IPS-20b (cell line): ENCODE data around the gene ZNF431.
A peak's percentile ranks its signal among the peaks of the same experiment; 100 is the strongest.
"Not testable (repeated sequence)": the region's sequence is repeated elsewhere in the genome, so short reads cannot be mapped to it uniquely, and the experiment has no call there.

Experiments
- H3K27ac ChIP-seq: one replicate; pipeline ENCODE4 v1.5.1; 2013; ENCODE audit warnings: low read length
- H3K27me3 ChIP-seq: 2 replicates; pipeline ENCODE4 v1.6.1; 2013; ENCODE audit warnings: mild to moderate bottlenecking, low read length, inconsistent platforms; ENCODE audit not compliant: insufficient read depth
- H3K36me3 ChIP-seq: 2 replicates; pipeline ENCODE4 v1.6.1; 2013; ENCODE audit warnings: low read depth, mild to moderate bottlenecking, inconsistent platforms, low read length, moderate library complexity; ENCODE audit not compliant: insufficient read depth
- H3K4me1 ChIP-seq: 2 replicates; pipeline ENCODE4 v1.6.1; 2013; ENCODE audit warnings: mild to moderate bottlenecking, control low read depth, inconsistent platforms, low read length, moderate library complexity; ENCODE audit not compliant: insufficient read depth
- H3K4me3 ChIP-seq: 2 replicates; pipeline ENCODE4 v1.5.1; 2013; ENCODE audit warnings: mild to moderate bottlenecking, low read length, inconsistent platforms
- H3K9ac ChIP-seq: 2 replicates; pipeline ENCODE4 v1.6.1; 2013; ENCODE audit warnings: low read depth, mild to moderate bottlenecking, inconsistent platforms, low read length, moderate library complexity
- H3K9me3 ChIP-seq: 2 replicates; pipeline ENCODE4 v1.6.1; 2013; ENCODE audit warnings: mild to moderate bottlenecking, low read depth, low read length, inconsistent platforms; ENCODE audit not compliant: insufficient read depth

Gene ZNF431

DNA sequence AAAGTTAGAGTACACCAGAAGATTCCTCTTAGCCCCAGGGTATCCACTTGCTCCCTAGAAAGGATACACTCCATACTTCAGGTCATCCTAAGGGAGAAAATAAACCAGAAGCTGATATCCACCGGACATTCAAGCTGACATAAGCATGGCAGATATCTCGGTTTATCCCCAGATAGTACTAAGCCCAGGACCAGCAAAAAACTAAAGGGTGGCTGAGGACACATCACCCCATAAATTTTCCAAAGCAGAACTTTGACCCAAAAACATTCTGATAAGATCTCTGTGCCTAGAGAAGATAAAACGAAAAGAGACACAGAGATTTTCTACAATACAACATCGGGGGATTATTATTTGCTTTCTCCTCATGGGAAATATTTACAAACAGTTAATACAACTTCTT lies 13.9 kb upstream of the ZNF431 start:
- Histone ChIP-seq H3K9ac (no peak overlapping the region), H3K4me1 (peaks cover 8% of the 10 kb centered on the region; the same call in 1 of the 2 replicates), H3K9me3 (no peaks in the 10 kb centered on the region; the same call in 1 of the 2 replicates)

GRCh38 chr19:21128901-21129698 lies 12.7 kb upstream of the ZNF431 start:
- Histone ChIP-seq H3K9me3 (no peaks in the 10 kb centered on the region; the same call in 1 of the 2 replicates), H3K4me3 (no peak overlapping the region), H3K27me3 (no peaks in the 10 kb centered on the region), H3K27ac (no peak overlapping the region), H3K9ac (no peak overlapping the region), H3K36me3 (no peaks in the 10 kb centered on the region), H3K4me1 (peaks cover 8% of the 10 kb centered on the region; the same call in 1 of the 2 replicates)

More for the DNA sequence above, 13.9 kb upstream of the ZNF431 start:
- H3K27me3 ChIP-seq, result no peaks in the 10 kb centered on the region
- no peak overlapping the region for H3K27ac ChIP-seq
- no peak overlapping the region for H3K4me3 ChIP-seq
- no peaks in the 10 kb centered on the region for H3K36me3 ChIP-seq

DNA sequence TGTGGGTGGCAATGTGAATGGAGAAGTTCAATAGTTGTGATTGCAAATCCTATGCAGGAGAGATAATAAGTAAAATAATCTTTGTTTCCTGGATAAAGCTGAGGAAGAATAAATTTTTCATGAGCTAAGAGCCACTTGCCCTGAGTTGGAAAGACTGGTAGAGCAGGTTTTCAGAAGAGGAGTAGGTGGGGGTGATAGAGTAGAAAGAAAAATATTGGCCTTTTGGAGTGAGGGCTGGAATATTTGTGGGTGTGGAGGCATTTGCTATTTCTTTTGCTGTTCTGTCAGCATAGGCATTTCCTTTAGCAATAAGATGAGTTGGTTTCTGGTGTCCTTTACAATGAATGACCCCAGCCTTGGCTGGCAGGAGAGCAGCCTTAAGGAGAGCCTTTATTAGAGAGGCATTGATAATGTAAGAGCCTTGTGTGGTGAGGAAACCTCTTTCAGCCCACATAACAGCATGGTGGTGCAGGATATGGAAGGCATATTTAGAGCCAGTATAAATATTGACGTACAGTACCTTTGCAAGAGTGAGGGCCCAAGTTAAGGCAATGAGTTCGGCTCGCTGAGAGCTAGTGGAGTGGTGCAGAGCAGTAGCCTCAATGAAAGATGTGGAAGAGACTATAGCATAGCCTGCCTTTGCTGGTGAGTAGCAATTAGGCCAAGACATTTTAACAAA lies 11.6 kb upstream of the ZNF431 start:
- Histone ChIP-seq H3K36me3 (no peaks in the 10 kb centered on the region), H3K4me3 (no peak overlapping the region), H3K9me3 (no peaks in the 10 kb centered on the region; the same call in 1 of the 2 replicates), H3K27ac (no peak overlapping the region), H3K4me1 (peaks cover 8% of the 10 kb centered on the region; the same call in 1 of the 2 replicates), H3K9ac (no peak overlapping the region), H3K27me3 (no peaks in the 10 kb centered on the region)

DNA sequence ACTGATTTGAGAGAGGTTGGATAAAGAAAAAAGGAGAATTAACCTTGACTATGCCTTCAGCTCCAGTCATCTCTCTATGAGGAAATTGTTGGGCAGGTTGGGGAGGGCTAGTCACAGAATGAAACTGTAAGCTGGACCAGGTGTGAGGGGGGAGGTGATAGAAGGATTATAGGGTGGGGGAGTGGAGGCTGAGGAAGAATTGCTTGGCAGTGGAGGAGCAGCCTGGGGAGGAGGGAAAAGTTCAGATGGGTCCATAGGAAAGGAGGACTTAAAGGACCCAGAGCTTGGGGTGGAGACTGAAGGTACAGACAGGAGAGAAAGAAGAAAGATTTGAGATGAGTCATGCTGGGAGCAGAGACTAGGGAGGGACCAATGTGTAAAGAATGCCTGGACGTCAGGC lies 8.2 kb upstream of the ZNF431 start:
- Histone ChIP-seq H3K36me3 (no peaks in the 10 kb centered on the region), H3K4me1 (peaks cover 8% of the 10 kb centered on the region; the same call in 1 of the 2 replicates), H3K27ac (no peak overlapping the region), H3K9ac (no peak overlapping the region), H3K27me3 (no peaks in the 10 kb centered on the region), H3K9me3 (no peaks in the 10 kb centered on the region; the same call in 1 of the 2 replicates), H3K4me3 (no peak overlapping the region)

DNA sequence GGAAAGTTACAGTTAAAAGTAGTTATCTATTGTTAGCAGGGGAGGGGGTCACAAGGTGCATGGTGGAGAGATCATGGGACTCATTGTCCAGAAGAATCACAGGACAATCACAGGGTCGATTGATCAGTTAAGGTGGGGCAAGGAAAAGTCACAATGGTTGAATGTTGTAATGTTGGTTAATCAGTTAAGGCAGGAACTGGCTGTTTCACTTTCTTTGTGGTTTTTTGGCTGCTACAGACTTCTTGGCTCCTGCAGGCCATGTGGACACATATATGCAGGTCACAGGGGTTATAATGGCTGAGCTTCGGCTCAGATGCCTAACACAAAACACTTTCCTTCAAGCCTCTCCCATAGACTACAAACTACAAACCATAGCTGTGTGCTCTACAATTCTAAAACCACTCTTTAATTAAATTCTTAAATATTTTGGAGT lies 6.9 kb upstream of the ZNF431 start:
- Histone ChIP-seq H3K36me3 (no peaks in the 10 kb centered on the region), H3K27me3 (no peaks in the 10 kb centered on the region), H3K4me3 (no peak overlapping the region), H3K27ac (no peak overlapping the region), H3K9me3 (no peaks in the 10 kb centered on the region; the same call in 1 of the 2 replicates), H3K4me1 (peaks cover under 1% of the 10 kb centered on the region; the same call in 1 of the 2 replicates), H3K9ac (no peak overlapping the region)

- Histone ChIP-seq H3K36me3 (no peaks in the 10 kb centered on the region), H3K27me3 (no peaks in the 10 kb centered on the region), H3K9me3 (no peaks in the 10 kb centered on the region; the same call in 1 of the 2 replicates), H3K4me3 (no peak overlapping the region), H3K27ac (no peak overlapping the region), H3K4me1 (no peaks in the 10 kb centered on the region; the same call in 1 of the 2 replicates), H3K9ac (no peak overlapping the region)
Measured at GRCh38 chr19:21135433-21135832, 6.4 kb upstream of the ZNF431 start.

- no peak overlapping the region for H3K9ac ChIP-seq
- no peak overlapping the region for H3K4me3 ChIP-seq
- no peaks in the 10 kb centered on the region for H3K9me3 ChIP-seq
- H3K4me1 ChIP-seq, result peaks cover 2% of the 10 kb centered on the region; the same call in 1 of the 2 replicates
- no peaks in the 10 kb centered on the region for H3K27me3 ChIP-seq
- no peak overlapping the region for H3K27ac ChIP-seq
- peaks cover 1% of the 10 kb centered on the region; the same call in 1 of the 2 replicates for H3K36me3 ChIP-seq
Measured at GRCh38 chr19:21138130-21138529, 3.7 kb upstream of the ZNF431 start.

DNA sequence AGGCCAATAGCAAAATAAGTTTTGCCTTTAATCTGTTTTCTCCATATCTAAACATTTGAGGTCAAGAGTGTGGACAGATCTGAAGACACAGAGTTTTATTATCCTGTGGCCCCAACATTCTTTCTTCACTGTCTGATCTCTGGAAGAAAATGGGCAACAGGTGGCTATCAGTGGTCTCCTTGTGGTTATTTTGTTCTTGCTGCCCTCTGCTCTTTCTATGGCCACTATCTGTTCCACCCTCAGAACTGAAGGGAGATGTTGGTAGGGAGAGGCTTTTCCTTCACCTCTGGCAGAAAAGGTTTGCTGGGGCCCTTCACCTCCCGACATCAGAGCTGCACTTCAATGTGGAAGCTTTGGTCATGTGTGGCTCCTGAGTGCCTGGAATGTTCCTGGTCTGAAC lies 834 bp upstream of the ZNF431 start:
- not testable (repeated sequence) for H3K27ac ChIP-seq, H3K27me3 ChIP-seq, H3K4me1 ChIP-seq, H3K4me3 ChIP-seq, H3K9ac ChIP-seq, H3K9me3 ChIP-seq
- peaks cover 30% of the 10 kb centered on the region for H3K36me3 ChIP-seq

GRCh38 chr19:21143428-21143827 lies 1.6 kb downstream of the ZNF431 start:
- peaks cover 2% of the 10 kb centered on the region; the same call in 1 of the 2 replicates for H3K4me1 ChIP-seq
- peaks cover 54% of the 10 kb centered on the region for H3K36me3 ChIP-seq
- H3K9ac ChIP-seq, result peak overlapping the region; percentile 98; the same call in 1 of the 2 replicates
- no peak overlapping the region for H3K27ac ChIP-seq
- no peaks in the 10 kb centered on the region for H3K27me3 ChIP-seq
- H3K4me3 ChIP-seq, result peak overlapping the region; percentile 97
- H3K9me3 ChIP-seq, result peaks cover 24% of the 10 kb centered on the region

DNA sequence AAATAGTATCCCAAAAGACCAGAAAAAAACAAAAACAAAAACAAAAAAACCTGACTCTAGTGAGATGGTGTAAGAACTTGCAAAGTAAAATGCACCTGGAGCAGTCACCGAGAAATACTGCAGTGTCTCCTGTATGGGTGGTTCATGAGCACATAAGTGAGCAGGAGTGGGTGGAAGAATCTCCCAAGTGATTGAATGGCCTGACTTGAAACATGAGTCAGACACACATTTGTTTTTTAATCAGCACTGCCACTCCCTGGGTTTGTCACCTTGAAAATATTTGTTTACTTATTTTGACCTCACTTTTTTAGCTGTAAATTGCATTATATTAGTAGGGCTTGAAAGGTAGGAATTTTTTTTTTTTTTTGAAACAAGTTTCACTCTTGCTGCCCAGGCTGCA lies 2.0 kb downstream of the ZNF431 start:
- H3K27me3 ChIP-seq, result no peaks in the 10 kb centered on the region
- H3K4me3 ChIP-seq, result peak overlapping the region; percentile 97; the same call in 1 of the 2 replicates
- no peak overlapping the region for H3K9ac ChIP-seq
- H3K27ac ChIP-seq, result no peak overlapping the region
- peaks cover 2% of the 10 kb centered on the region; the same call in 1 of the 2 replicates for H3K4me1 ChIP-seq
- peaks cover 58% of the 10 kb centered on the region for H3K36me3 ChIP-seq
- peaks cover 28% of the 10 kb centered on the region for H3K9me3 ChIP-seq

DNA sequence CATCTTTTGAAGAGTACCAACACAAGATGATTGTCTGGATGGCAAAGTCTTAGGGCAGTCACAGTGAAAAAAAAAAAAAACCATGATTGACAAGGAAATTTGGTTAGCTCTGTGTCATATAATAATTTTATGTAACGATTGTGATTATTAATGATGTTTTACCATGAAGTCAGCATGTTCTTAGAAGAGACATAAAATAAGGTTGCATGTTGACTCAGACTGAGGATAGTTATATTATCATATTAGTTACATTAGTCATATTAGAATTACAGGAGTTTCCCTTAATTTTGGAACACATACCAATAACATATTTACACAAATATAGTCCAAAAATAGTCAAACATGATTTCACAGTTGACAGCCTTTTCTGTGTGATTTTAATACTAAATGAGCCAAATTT lies 5.7 kb downstream of the ZNF431 start:
- Histone ChIP-seq H3K4me3 (no peak overlapping the region), H3K27ac (no peak overlapping the region), H3K4me1 (peaks cover 2% of the 10 kb centered on the region; the same call in 1 of the 2 replicates), H3K27me3 (no peaks in the 10 kb centered on the region), H3K36me3 (peaks cover 95% of the 10 kb centered on the region), H3K9me3 (peaks cover 31% of the 10 kb centered on the region), H3K9ac (no peak overlapping the region)
